Lower leg skin (tissue), 4 donors: ENCODE measurements around the gene MYRIP. TPM values are rescaled to one million over a fixed set of nuclear protein-coding genes. Genes with fewer than 3 reads are reported as not detected.

Experiments
- DNase-seq, 2 donors: peaks; one replicate each; pipeline ENCODE4 v3.0.0-alpha.2; 2019; ENCODE audit warnings: low spot score in 2 of 2
- H3K4me3 ChIP-seq: fragments of 200-600 bp; sonication (generic); 2 replicates; pipeline ENCODE4 v1.5.1; 2017; ENCODE audit warnings: mild to moderate bottlenecking, low read depth; ENCODE audit not compliant: poor library complexity, severe bottlenecking
- POLR2A ChIP-seq, 2 donors: fragments of 450-650 bp; IDR thresholded peaks; one replicate each; pipeline ENCODE4 v1.6.1; 2016 to 2017; ENCODE audit warnings: antibody characterized with exemption in 2 of 2, mild to moderate bottlenecking in 1 of 2, moderate library complexity in 1 of 2
- WGBS, 2 donors: methylation state at CpG; one replicate each; pipeline ENCODE4 v1.1.5; 2018; 5-methylcytosine and 5-hydroxymethylcytosine counted together
- intact Hi-C: fragments of 100-400 bp; cut with DNase I; formaldehyde crosslinking; loops from one replicate; pipeline ENCODE4 v1.15.0; 2023; ENCODE audit warnings: low total_unique reads
- total RNA-seq, 4 donors: library from RNA; depleted of rRNA; stranded (reverse); fragments of >200 nt; gene quantifications; one replicate each; pipeline ENCODE4 v1.1.0, GENCODE V29; 2016
- TF ChIP-seq, protein P1 (sequence below), 3 donors: fragments of 450-650 bp; IDR thresholded peaks; one replicate each; pipeline ENCODE4 v1.5.1; 2016; ENCODE audit warnings: antibody characterized with exemption in 3 of 3, mild to moderate bottlenecking in 3 of 3, moderate library complexity in 2 of 3

The MYRIP gene
- total RNA-seq, 4 donors from 2014 or later, result 1.2 to 2.9 (median 1.5) TPM

DNA sequence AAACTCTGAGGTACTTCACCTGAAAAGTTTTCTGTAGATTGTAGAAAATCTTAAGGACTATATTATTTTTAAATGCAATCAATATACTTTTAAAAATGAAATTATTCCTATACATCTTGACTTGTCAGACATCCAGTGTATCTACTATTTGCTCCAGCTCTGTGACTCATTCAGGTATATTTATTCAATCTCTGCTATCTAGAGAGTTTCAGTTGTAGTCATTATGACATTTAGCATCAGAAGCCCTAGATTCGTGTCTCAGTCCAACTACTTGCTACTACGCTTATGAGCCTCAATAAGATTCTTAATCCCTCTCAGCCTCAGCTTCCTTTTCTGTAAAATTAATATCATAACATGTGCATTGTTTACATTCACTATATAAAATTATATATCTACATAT is 477.8 kb downstream of the MYRIP start:
- WGBS, 2 donors, result 89 to 90% methylated on average over 2 of the region's 2 CpGs
- no peak for TF ChIP-seq POLR2A (IDR thresholded peaks at IDR 0.05)
- TF ChIP-seq, protein P1, sequence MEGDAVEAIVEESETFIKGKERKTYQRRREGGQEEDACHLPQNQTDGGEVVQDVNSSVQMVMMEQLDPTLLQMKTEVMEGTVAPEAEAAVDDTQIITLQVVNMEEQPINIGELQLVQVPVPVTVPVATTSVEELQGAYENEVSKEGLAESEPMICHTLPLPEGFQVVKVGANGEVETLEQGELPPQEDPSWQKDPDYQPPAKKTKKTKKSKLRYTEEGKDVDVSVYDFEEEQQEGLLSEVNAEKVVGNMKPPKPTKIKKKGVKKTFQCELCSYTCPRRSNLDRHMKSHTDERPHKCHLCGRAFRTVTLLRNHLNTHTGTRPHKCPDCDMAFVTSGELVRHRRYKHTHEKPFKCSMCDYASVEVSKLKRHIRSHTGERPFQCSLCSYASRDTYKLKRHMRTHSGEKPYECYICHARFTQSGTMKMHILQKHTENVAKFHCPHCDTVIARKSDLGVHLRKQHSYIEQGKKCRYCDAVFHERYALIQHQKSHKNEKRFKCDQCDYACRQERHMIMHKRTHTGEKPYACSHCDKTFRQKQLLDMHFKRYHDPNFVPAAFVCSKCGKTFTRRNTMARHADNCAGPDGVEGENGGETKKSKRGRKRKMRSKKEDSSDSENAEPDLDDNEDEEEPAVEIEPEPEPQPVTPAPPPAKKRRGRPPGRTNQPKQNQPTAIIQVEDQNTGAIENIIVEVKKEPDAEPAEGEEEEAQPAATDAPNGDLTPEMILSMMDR (IDR thresholded peaks at IDR 0.05), result no peak
- intact Hi-C loops, result no loop called here
- no peak for DNase-seq
- no peak overlapping the region for H3K4me3 ChIP-seq

DNA sequence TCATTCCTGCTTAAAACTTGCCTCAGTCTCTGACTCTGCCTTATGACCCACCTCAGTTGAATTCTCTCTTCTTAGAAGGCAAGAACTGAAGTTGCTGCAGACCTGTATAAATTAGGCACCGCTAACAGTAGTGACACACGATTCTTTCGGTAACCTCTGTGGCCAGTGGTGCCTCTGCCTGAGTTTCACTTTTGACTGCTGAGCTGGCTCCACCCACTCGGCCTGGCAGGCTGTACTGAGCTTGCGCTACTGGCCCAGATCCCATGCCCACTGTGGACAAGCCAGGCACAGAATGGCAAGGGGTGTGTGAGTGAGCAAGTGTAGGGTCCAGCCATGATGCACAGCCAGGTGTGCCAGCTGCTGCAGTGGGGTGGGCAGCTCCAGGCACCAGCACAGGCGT is 481.0 kb downstream of the MYRIP start:
- intact Hi-C loops, result no loop called here
- whole genome bisulfite sequencing, 2 donors, result 89 to 96% methylated on average over 6 of the region's 6 CpGs
- TF ChIP-seq, protein P1 (IDR thresholded peaks at IDR 0.05), result no peak
- TF ChIP-seq POLR2A (IDR thresholded peaks at IDR 0.05), result no peak
- no peak overlapping the region for H3K4me3 ChIP-seq
- no peak for DNase-seq

DNA sequence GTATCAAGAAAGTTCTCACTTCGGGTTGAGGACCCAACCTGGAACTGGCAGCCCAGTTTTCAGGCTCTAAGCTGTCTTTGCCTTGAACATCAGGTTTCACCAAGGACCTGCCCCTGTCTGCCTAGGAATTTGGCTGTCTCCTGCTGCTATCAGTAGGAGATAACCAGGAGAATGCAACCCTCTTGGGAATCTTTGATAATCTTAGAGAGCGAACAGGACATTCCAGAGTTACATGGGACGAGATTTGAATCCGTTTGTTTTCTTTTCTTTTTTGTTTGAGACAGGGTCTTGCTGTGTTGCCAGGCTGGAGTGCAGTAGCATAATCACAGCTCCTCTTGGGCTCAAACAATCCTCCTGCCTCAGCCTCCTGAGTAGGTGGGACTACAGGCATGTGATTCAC is 482.1 kb downstream of the MYRIP start:
- intact Hi-C loops, result no loop called here
- TF ChIP-seq, protein P1 (IDR thresholded peaks at IDR 0.05), result no peak
- no peak for TF ChIP-seq POLR2A (IDR thresholded peaks at IDR 0.05)
- no peak for DNase-seq
- no peak overlapping the region for H3K4me3 ChIP-seq
- 97% methylated on average over 4 of the region's 4 CpGs for WGBS, 2 donors

DNA sequence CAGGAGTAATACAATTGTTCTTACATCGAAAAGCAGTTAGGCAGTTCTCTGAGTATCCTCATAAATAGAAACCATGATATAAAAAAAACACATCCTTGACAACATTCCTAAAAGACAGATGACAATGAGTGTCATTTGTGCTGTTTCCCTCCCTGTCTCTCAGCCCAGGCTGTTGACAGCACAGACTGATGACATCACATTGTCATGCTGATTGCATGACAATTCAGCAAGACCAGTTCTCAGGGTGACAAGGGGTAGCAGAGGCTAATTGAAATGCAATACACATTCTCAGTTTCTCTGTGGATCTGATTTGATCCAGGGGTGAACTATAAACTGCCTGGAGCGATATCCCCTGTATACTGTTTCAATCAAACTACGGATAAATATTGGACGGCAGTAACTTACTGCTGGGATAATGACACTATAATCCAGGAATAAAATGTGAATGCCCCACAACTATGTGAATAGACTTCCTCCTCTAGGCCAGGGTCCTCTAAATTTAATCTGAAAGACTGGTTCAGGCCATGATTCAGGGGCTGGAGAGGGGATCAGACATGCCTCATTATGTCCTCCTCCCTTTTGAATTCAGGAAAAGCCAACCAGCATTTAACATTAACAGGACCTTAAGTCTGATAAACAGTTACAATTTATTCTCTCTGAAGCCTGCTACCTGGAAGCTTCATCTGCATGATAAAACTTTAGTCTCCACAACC is 483.4 kb downstream of the MYRIP start:
- WGBS, 2 donors, result 53 to 67% methylated on average over 4 of the region's 4 CpGs
- TF ChIP-seq, protein P1 (IDR thresholded peaks at IDR 0.05), result no peak
- TF ChIP-seq POLR2A (IDR thresholded peaks at IDR 0.05), result no peak
- DNase-seq, result no peak
- H3K4me3 ChIP-seq, result no peak overlapping the region
- intact Hi-C loops, result no loop called here

DNA sequence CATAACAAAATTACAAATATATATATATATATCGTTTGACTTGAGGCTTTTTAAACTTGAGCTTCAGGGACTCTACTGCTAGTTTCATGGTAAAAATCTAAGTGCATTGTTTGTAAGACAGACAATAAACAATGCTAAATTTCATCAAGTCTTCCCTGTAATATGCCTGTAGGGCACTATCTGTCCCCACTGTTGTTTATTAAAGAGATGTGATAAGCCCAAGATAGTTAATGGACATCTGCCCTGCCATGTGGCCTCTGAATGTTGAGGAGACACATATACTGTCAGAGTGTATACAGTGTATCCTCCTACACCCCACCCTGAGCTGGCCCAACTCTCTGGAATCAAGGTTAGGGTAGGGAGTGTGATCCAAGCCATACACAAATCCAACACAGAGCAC is 485.0 kb downstream of the MYRIP start:
- no peak for TF ChIP-seq POLR2A (IDR thresholded peaks at IDR 0.05)
- TF ChIP-seq, protein P1 (IDR thresholded peaks at IDR 0.05), result no peak
- no peak for DNase-seq
- intact Hi-C loops, result no loop called here
- WGBS, 2 donors, result 88 to 100% methylated on average over 1 of the region's 1 CpG
- H3K4me3 ChIP-seq, result no peak overlapping the region

DNA sequence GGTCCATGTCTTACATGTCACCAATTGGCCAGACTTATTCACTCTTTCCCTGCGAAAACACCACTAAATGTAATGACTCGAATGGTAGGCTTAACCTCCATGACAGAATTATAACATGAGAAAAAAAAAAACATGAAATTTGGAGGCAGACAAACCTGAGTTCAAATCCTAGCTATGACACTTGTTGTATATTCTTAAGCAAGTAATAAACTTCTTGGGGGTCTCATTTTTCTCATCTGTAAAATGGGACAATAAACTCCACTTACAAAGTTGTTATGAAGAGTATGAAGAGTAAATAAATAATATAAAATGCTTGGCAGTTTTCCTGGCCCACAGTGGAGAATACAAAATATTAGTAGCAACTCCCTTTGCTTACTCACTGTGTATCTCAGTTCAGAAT is 488.7 kb downstream of the MYRIP start:
- no peak for DNase-seq
- intact Hi-C loops, result no loop called here
- TF ChIP-seq POLR2A (IDR thresholded peaks at IDR 0.05), result no peak
- TF ChIP-seq, protein P1 (IDR thresholded peaks at IDR 0.05), result no peak
- H3K4me3 ChIP-seq, result no peak overlapping the region
- 96 to 99% methylated on average over 2 of the region's 2 CpGs for WGBS, 2 donors
